WI38 (cell line): ENCODE data around the gene CXCL8.

ENCODE experiments used
- H3K4me3 ChIP-seq: 2 replicates; pipeline ENCODE4 v1.5.1; 2011; ENCODE audit warnings: low read depth, mild to moderate bottlenecking, control low read depth, low read length
- TF ChIP-seq, protein P1 (sequence below): IDR thresholded peaks from 2 replicates; pipeline ENCODE4 v1.5.1; 2012; ENCODE audit warnings: low read depth, mild to moderate bottlenecking, control low read depth, low read length

Gene CXCL8

DNA sequence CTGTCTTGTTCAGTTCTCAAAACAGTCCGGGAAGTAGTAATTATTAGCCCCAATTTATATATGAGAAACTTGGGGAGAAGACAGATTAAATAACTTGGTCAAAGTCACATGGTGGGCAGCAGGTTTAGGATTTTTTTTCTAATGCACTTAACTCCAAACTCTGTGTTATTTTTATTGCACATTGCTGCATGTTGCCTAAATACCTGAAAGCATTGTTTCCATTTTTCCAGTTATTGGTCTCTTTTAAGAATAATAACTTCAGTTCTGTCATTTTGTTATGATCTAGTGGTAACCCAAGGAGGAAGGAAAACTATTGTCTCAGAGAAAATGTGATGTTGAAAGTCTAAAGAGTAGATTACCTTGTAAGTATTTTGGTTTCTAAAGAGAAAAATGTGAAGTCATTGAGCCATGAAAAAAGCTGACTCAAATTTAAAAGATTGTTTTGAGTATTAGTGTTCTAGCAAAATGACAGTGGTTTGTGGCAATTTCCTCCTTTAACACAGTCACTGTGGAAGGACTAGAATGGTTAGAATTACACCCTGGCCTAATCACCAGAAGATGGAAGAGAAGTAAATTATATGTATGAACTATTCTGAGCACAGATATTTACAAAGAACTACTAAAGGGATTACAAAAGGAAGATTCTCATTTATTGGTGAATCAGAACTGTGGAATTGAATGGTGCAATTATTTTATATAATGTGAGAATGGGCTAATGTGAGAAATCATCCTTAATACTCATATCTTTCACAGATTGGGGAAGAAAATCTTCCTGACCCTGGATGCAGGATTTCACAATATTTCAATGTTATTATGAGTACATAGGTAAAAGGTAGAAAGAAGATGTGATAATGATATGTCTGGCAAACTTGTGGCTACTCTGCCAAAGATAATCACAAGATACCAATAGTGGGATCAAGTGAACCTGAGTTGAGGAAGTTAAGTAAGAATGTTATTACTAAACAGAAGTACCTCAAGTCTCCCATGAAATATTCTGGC lies 21.7 kb upstream of the CXCL8 start:
- TF ChIP-seq, protein P1, sequence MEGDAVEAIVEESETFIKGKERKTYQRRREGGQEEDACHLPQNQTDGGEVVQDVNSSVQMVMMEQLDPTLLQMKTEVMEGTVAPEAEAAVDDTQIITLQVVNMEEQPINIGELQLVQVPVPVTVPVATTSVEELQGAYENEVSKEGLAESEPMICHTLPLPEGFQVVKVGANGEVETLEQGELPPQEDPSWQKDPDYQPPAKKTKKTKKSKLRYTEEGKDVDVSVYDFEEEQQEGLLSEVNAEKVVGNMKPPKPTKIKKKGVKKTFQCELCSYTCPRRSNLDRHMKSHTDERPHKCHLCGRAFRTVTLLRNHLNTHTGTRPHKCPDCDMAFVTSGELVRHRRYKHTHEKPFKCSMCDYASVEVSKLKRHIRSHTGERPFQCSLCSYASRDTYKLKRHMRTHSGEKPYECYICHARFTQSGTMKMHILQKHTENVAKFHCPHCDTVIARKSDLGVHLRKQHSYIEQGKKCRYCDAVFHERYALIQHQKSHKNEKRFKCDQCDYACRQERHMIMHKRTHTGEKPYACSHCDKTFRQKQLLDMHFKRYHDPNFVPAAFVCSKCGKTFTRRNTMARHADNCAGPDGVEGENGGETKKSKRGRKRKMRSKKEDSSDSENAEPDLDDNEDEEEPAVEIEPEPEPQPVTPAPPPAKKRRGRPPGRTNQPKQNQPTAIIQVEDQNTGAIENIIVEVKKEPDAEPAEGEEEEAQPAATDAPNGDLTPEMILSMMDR = no peak
- no peak overlapping the region for H3K4me3 ChIP-seq

DNA sequence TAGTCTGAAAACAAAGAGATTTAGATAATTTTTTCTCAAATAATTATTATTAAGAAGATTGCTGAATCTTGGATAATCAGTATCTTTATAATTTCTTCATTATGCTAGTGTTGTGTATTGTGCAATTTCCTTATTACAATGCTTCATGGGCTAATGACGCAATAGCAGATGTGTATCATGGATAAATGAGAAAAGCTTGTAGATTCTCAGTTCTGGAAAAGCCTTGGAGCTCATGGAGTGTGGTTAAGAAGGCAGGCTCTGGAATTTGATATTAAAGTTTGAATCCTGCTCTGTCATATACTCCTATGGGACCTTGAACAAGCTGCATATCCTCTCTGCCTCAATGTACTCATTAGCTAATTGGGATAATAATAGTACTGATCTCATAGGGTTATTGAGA lies 18.9 kb upstream of the CXCL8 start:
- TF ChIP-seq, protein P1 = no peak
- no peak overlapping the region for H3K4me3 ChIP-seq

DNA sequence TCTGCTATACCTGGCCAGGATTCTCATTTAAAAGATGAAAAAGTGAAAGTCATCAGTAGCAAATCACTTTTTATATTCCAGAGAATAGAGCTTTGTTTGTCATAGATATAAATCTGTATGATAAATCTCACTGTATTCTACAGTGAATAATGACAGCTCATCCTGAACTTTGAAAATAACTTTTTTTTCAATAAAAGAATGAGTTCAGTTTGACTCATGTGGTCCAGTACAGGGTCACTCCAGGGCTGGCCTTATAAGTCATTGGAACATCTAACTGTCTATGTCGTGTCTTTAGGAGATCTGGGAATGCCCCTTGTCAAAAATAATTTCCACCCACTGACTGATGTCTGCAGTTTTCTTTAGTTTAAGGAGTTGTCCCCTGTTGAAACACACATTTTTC lies 18.5 kb upstream of the CXCL8 start:
- TF ChIP-seq, protein P1 = no peak
- no peak overlapping the region for H3K4me3 ChIP-seq

DNA sequence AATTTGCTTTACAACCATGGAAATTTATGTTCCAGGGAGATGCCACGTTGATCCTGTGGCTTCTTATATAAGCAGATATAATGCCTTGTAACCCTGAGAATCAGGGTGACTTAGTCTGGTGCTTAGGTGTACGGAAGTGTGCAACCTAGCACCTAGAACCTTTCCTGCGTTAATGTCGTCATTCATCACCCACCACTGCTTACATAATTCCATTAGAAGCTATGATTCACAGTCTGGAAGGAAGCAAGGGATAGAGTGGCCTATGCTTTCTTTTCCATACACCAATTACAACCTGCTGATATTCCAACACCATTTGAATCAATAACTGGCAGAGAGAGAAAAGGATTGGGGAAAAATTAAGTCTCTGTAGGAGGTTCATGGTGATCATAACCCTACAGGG lies 17.3 kb upstream of the CXCL8 start:
- TF ChIP-seq, protein P1 = no peak
- H3K4me3 ChIP-seq = no peak overlapping the region

DNA sequence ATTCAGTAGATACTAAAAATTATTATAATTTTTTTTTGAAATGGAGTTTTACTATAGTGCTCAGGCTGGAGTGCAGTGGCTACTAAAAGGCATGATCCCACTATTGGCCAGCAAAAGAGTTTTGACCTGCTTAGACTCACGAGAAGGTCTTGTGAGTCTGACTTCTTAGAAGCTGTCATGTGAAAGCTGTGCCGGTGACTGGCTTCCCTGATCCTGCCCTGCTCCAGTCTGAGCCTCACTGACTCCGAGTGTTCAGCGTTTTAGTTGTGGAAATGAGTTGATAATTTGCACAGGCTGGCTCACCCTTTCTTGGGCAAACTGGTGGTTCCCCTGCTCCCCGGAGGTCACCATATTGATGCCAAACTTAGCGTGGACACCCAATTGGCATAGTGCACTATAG lies 16.4 kb upstream of the CXCL8 start:
- TF ChIP-seq, protein P1 = no peak
- H3K4me3 ChIP-seq = no peak overlapping the region

DNA sequence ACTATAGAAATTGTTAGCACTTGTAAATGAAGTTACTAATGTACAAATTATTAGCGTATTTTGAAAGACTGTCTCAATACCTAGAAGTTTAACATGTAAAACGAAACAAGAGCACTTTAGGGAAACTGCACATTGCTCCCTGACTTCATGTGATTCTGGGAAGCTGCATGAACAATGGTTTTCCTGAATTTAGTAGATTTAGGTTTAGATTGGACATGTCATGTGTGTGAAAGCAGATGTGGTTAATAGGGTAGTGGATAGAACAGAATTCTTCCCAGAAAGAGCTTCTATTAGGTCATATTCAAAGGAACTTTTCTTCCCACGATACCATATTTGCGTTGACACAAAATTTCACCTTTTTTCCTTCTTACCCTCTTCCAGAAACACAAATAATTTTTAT lies 14.9 kb upstream of the CXCL8 start:
- TF ChIP-seq, protein P1 = no peak

DNA sequence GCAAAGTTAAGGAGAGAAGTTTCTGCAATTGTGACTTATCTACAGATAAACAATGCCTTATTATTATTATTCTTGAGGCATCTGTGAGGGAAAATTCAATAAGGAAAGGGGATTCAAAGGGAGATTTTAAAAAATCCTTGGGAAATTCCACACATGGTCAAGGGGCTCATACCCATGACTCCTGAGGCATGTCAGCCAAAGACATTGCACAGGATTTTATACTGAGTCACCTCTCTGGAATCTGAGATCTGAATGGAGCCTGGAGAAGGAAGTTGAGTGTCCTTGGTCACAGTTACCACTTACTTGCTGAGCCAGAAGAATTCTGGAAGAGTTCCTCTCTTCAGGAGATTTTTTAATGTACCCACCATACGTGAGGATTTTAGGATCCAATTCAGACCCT lies 14.4 kb upstream of the CXCL8 start:
- H3K4me3 ChIP-seq = no peak overlapping the region
- TF ChIP-seq, protein P1 = no peak

More for the DNA sequence above, 14.9 kb upstream of the CXCL8 start:
- no peak overlapping the region for H3K4me3 ChIP-seq
